Measurements from ENCODE around the gene RRP1B.
"Not testable (repeated sequence)": the region's sequence is repeated elsewhere in the genome, so short reads cannot be mapped to it uniquely, and the experiment has no call there.

Gene RRP1B

DNA sequence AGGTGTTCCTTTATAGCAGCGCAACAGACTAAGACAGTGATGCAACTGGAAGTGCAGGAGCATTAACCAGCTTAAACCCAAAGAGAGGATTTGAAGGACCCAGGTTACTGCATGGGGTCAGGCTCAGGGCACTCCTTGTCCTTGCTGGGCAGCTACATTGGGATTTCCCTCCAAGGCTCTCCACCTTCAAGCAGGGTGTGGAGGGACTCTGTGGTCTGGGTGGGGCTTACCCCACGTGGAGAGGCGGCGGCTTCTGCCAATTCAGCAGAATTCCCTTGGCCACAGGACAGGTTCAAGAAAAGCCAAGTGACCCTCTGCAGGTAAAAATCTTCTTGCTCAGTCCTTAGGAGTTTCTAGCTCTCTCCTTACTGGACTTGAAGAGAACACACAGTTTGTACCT, 6.5 kb downstream of the RRP1B start:
- no peak for DNase-seq (ENCODE audit: low spot score)
- in situ Hi-C loops (cut with MboI; ENCODE audit: low pct_unique_long_range_greater_than_20kb, low sequenced_read_pairs, unreplicated experiment), result no loop called here
- no peak for TF ChIP-seq CTCF (IDR thresholded peaks at IDR 0.05; ENCODE audit: extremely low read depth, insufficient read depth, missing control alignments)

- DNase-seq (ENCODE audit: low spot score), result peak; percentile 56
- in situ Hi-C loops (cut with MboI; ENCODE audit: low pct_unique_long_range_greater_than_20kb, low sequenced_read_pairs, unreplicated experiment), result no loop called here
- no peak for TF ChIP-seq CTCF (IDR thresholded peaks at IDR 0.05; ENCODE audit: extremely low read depth, insufficient read depth, missing control alignments)
Observed at GRCh38 chr21:43667191-43667904, 8.0 kb downstream of the RRP1B start.

- no peak for DNase-seq (ENCODE audit: low spot score)
- TF ChIP-seq CTCF (IDR thresholded peaks at IDR 0.05; ENCODE audit: extremely low read depth, insufficient read depth, missing control alignments), result no peak
- in situ Hi-C loops (cut with MboI; ENCODE audit: low pct_unique_long_range_greater_than_20kb, low sequenced_read_pairs, unreplicated experiment), result no loop called here
Observed at GRCh38 chr21:43669828-43670605, 10.7 kb downstream of the RRP1B start.

GRCh38 chr21:43675871-43676270, 16.5 kb downstream of the RRP1B start:
- in situ Hi-C loops (cut with MboI; ENCODE audit: low pct_unique_long_range_greater_than_20kb, low sequenced_read_pairs, unreplicated experiment), result no loop called here
- TF ChIP-seq CTCF (IDR thresholded peaks at IDR 0.05; ENCODE audit: extremely low read depth, insufficient read depth, missing control alignments), result no peak
- no peak for DNase-seq (ENCODE audit: low spot score)

DNA sequence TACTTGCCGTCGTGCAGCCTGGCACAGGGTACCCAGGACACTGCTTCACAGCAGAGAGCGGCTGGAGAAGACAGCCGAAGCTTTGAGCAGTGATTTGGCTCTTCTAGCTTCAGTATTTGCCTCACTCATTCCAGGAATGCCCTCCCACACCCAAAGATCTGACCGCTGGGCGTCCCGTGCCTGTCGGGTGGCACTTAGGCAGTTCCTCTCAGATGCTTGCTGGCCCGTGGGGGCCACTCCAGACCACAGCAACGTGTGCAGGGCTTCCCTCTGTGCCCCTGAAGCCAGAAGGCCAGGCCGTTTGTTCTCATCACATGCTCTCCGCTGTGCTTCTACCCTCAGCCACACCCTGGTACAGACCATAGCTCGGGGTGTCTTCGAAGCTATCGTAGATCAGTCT, 17.0 kb downstream of the RRP1B start:
- in situ Hi-C loops (cut with MboI; ENCODE audit: low pct_unique_long_range_greater_than_20kb, low sequenced_read_pairs, unreplicated experiment), result no loop called here
- TF ChIP-seq CTCF (IDR thresholded peaks at IDR 0.05; ENCODE audit: extremely low read depth, insufficient read depth, missing control alignments), result no peak
- DNase-seq (ENCODE audit: low spot score), result no peak

DNA sequence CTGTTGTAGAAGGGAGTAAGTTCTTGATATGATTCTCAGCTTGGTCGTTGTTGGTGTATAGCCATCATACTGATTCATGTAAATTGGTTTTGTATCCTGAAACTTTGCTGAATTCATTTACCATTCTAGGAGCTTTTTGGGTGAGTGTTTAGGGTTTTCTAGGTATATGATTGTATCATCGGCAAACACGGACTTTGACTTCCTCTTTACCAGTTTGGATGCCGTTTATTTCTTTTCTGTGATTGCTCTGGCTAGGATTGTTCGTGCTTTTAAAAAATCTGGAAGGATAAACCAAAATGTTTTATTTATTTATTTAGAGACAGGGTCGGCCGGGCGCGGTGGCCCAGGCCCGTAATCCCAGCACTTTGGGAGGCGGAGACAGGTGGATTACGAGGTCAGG, 20.6 kb downstream of the RRP1B start:
- no peak for DNase-seq (ENCODE audit: low spot score)
- no peak for TF ChIP-seq CTCF (IDR thresholded peaks at IDR 0.05; ENCODE audit: extremely low read depth, insufficient read depth, missing control alignments)
- in situ Hi-C loops (cut with MboI; ENCODE audit: low pct_unique_long_range_greater_than_20kb, low sequenced_read_pairs, unreplicated experiment), result no loop called here

DNA sequence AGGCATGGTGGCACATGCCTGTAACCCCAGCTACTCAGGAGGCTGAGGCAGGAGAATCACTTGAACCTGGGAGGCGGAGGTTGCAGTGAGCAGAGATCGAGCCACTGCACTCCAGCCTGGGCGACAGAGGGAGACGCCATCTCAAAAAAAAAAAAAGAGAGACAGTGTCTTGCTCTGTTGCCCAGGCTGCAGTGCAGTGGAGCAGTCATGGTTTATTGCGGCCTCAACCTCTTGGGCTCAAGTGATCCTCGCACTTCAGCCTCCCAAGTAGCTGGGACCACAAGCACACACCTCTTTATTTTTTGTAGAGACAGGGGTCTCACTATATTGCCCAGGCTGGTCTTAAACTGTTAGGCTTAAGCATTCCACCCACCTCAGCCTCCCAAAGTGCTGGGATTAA, 21.1 kb downstream of the RRP1B start:
- DNase-seq (ENCODE audit: low spot score); in situ Hi-C loops (cut with MboI; ENCODE audit: low pct_unique_long_range_greater_than_20kb, low sequenced_read_pairs, unreplicated experiment): not testable (repeated sequence)
